ENCODE data around the gene COL18A1.

- TF ChIP-seq CTCF (conservative IDR thresholded peaks at IDR 0.05) (no peak), ZFX (IDR thresholded peaks at IDR 0.05) (no peak)
Observed at GRCh38 chr21:45444385-45444784, 39.4 kb downstream of the COL18A1 start.
